ENCODE data around the gene KPRP. TPM values are rescaled to one million over a fixed set of nuclear protein-coding genes. Genes with fewer than 3 reads are reported as not detected.

Gene KPRP
- total RNA-seq, 1 experiment from 2014 or later: not detected

DNA sequence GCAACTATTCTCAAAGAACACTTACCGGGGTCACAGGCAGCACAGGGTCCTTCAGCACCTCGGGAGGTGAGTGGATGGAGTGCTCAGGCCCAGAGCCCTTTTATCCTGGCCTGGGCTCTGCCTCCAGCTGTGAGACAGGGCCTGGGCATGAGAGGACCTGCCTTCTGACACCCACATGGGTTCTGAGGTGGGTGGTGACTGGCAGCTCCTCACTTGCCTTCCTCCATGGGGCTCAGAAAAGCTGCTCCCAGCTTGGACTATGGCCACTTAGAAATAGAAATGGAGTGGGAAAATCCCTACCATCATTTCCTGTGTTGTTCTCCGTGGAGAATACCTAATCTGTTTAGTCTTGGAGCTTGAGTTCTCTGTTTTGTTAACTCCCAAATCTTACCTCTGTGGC is 48.8 kb downstream of the KPRP start, which contains the start of gene LCE1C:
TSS of gene LCE1C (minus strand) at position 76 of the 400 bp plus-strand sequence. CDS start 1,173 bp downstream, outside the sequence.
- H3K27me3 ChIP-seq: no peaks in the 10 kb centered on the region
- no peak for DNase-seq
- no peak within 1 kb of the TSS for H3K27ac ChIP-seq
- H3K9me3 ChIP-seq (replicated peaks): no peaks in the 10 kb centered on the region
- H3K4me3 ChIP-seq: no peak within 1 kb of the TSS
- H3K4me1 ChIP-seq: no peaks in the 10 kb centered on the region
- no peaks in the 10 kb centered on the region for H3K36me3 ChIP-seq

DNA sequence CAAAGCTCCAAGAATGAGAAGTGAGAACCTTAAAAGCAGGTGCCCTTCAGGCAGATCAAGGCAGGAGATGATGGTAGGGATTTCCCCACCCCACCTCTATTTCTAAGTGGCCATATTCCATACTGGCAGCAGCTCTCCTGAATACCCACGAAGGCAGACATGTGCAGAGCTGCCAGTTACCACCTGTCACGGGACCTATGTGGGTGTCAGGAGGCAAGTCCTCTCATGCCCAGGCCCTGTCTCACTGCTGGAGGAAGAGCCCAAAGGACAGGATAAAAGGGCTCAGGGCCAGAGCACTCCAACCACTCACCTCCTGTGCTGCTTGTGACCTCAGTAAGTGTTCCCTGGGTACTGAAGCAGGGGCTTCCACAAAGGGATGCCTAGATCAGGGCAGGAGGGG is 53.2 kb downstream of the KPRP start:
- H3K9me3 ChIP-seq (replicated peaks): no peaks in the 10 kb centered on the region
- no peaks in the 10 kb centered on the region for H3K27me3 ChIP-seq
- DNase-seq: no peak

More for the DNA sequence above, 53.2 kb downstream of the KPRP start:
- Histone ChIP-seq H3K4me3 (no peak overlapping the region), H3K4me1 (no peaks in the 10 kb centered on the region), H3K27ac (no peak overlapping the region), H3K36me3 (no peaks in the 10 kb centered on the region)

Other genes with a start within 250 kb of the KPRP start
- gene LCE5A, start 247.2 kb upstream of the KPRP start, total RNA-seq (2014; rRNA removed; shearing (Covaris generic)): not detected in 2 replicates
- gene CRCT1, start 243.5 kb upstream of the KPRP start, total RNA-seq (2014; rRNA removed; shearing (Covaris generic)): not detected in 2 replicates
- gene LCE3E, start 191.2 kb upstream of the KPRP start, total RNA-seq (2014; rRNA removed; shearing (Covaris generic)): not detected in 2 replicates
- not detected in 2 replicates for gene LCE3D, start 177.5 kb upstream of the KPRP start, total RNA-seq (2014; rRNA removed; shearing (Covaris generic))
- not detected in 2 replicates for gene LCE3C, start 157.8 kb upstream of the KPRP start, total RNA-seq (2014; rRNA removed; shearing (Covaris generic))
- not detected in 2 replicates for gene LCE3B, start 144.2 kb upstream of the KPRP start, total RNA-seq (2014; rRNA removed; shearing (Covaris generic))
- gene LCE3A, start 134.9 kb upstream of the KPRP start, total RNA-seq (2014; rRNA removed; shearing (Covaris generic)): not detected in 2 replicates
- gene LCE2D, start 94.6 kb upstream of the KPRP start, total RNA-seq (2014; rRNA removed; shearing (Covaris generic)): not detected in 2 replicates
- gene LCE2C, start 82.7 kb upstream of the KPRP start, total RNA-seq (2014; rRNA removed; shearing (Covaris generic)): not detected in 2 replicates
- not detected in 2 replicates for gene LCE2B, start 71.9 kb upstream of the KPRP start, total RNA-seq (2014; rRNA removed; shearing (Covaris generic))
- not detected in 2 replicates for gene LCE2A, start 59.7 kb upstream of the KPRP start, total RNA-seq (2014; rRNA removed; shearing (Covaris generic))
- gene LCE4A, start 49.9 kb upstream of the KPRP start, total RNA-seq (2014; rRNA removed; shearing (Covaris generic)): not detected in 2 replicates
- gene LCE1F, start 17.1 kb downstream of the KPRP start, total RNA-seq (2014; rRNA removed; shearing (Covaris generic)): not detected in 2 replicates
- gene LCE1E, start 28.2 kb downstream of the KPRP start, total RNA-seq (2014; rRNA removed; shearing (Covaris generic)): not detected in 2 replicates
- not detected in 2 replicates for gene LCE1D, start 38.7 kb downstream of the KPRP start, total RNA-seq (2014; rRNA removed; shearing (Covaris generic))
- gene LCE1C, start 48.6 kb downstream of the KPRP start, total RNA-seq (2014; rRNA removed; shearing (Covaris generic)): not detected in 2 replicates
- not detected in 2 replicates for gene LCE1B, start 53.9 kb downstream of the KPRP start, total RNA-seq (2014; rRNA removed; shearing (Covaris generic))
- gene LCE1A, start 69.4 kb downstream of the KPRP start, total RNA-seq (2014; rRNA removed; shearing (Covaris generic)): not detected in 2 replicates
- gene LCE6A, start 84.8 kb downstream of the KPRP start, total RNA-seq (2014; rRNA removed; shearing (Covaris generic)): not detected in 2 replicates
- not detected in 2 replicates for gene LCE7A, start 102.0 kb downstream of the KPRP start, total RNA-seq (2014; rRNA removed; shearing (Covaris generic))
- gene SMCP, start 120.3 kb downstream of the KPRP start, total RNA-seq (2014; rRNA removed; shearing (Covaris generic)): not detected in 2 replicates
- gene IVL, start 150.5 kb downstream of the KPRP start, total RNA-seq (2014; rRNA removed; shearing (Covaris generic)): not detected in 2 replicates
- gene SPRR5, start 189.2 kb downstream of the KPRP start, total RNA-seq (2014; rRNA removed; shearing (Covaris generic)): not detected in 2 replicates
- gene SPRR4, start 212.6 kb downstream of the KPRP start, total RNA-seq (2014; rRNA removed; shearing (Covaris generic)): not detected in 2 replicates
- gene SPRR1A, start 226.1 kb downstream of the KPRP start, total RNA-seq (2014; rRNA removed; shearing (Covaris generic)): not detected in 2 replicates
- not detected in 2 replicates for gene SPRR3, start 243.7 kb downstream of the KPRP start, total RNA-seq (2014; rRNA removed; shearing (Covaris generic))

All from SJCRH30 (cell line).